HCT116 (cell line): Measurements from ENCODE around the gene GTF3C5.

ENCODE experiments used
- EZH2 ChIP-seq: fragments of 200-600 bp; sonication (generic); IDR thresholded peaks from 2 replicates; pipeline ENCODE4 v1.6.1; 2017; ENCODE audit warnings: antibody characterized with exemption, mixed run types
- SRF ChIP-seq: IDR thresholded peaks from 2 replicates; pipeline ENCODE4 v1.6.1; 2012; ENCODE audit warnings: low read depth
- TF ChIP-seq, protein P1 (sequence below), 3 experiments: fragments of 200-600 bp in 1 of 3; sonication (generic) in 1 of 3; IDR thresholded peaks in 2 of 3; conservative IDR thresholded peaks in 1 of 3; 2 replicates each; pipeline ENCODE4 v1.5.1; 2012 to 2017; ENCODE audit warnings: low read depth in 2 of 3, low read length in 2 of 3, antibody characterized with exemption in 1 of 3, borderline replicate concordance in 1 of 3, control low read depth in 1 of 3, mild to moderate bottlenecking in 1 of 3, mixed read lengths in 1 of 3, mixed run types in 1 of 3, moderate library complexity in 1 of 3; ENCODE audit not compliant: insufficient read depth in 1 of 3
- TF ChIP-seq, protein P2 (sequence below): IDR thresholded peaks from 2 replicates; pipeline ENCODE4 v1.6.1; 2012; ENCODE audit warnings: low read depth

DNA sequence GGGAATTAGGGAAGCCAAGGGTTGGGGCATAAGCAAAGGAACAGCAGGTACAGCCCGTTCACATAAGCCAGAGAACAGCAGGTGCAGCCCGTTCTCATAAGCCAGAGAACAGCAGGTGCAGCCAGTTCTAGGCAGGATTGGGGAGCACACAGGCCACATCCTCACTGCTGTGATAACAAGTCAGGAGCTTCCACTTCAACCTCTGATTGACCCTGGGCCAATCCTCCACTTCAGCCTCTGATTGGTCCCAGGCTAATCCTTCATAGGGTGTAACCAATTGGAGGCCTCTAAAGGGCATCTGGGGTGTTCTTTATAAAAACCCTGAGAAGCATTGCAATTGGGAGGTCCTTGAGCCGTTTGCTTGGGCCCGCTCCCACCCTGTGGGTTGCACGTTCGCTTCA, 58.5 kb downstream of the GTF3C5 start:
- TF ChIP-seq, protein P1, sequence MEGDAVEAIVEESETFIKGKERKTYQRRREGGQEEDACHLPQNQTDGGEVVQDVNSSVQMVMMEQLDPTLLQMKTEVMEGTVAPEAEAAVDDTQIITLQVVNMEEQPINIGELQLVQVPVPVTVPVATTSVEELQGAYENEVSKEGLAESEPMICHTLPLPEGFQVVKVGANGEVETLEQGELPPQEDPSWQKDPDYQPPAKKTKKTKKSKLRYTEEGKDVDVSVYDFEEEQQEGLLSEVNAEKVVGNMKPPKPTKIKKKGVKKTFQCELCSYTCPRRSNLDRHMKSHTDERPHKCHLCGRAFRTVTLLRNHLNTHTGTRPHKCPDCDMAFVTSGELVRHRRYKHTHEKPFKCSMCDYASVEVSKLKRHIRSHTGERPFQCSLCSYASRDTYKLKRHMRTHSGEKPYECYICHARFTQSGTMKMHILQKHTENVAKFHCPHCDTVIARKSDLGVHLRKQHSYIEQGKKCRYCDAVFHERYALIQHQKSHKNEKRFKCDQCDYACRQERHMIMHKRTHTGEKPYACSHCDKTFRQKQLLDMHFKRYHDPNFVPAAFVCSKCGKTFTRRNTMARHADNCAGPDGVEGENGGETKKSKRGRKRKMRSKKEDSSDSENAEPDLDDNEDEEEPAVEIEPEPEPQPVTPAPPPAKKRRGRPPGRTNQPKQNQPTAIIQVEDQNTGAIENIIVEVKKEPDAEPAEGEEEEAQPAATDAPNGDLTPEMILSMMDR (IDR thresholded peaks at IDR 0.05 in 2 of 3, conservative IDR thresholded peaks at IDR 0.05 in 1 of 3; ENCODE audit: borderline replicate concordance in 1 of 3, insufficient read depth in 1 of 3, low read depth in 2 of 3, low read length in 2 of 3): no peak
- TF ChIP-seq EZH2 (no peak), SRF (no peak)
- TF ChIP-seq, protein P2, sequence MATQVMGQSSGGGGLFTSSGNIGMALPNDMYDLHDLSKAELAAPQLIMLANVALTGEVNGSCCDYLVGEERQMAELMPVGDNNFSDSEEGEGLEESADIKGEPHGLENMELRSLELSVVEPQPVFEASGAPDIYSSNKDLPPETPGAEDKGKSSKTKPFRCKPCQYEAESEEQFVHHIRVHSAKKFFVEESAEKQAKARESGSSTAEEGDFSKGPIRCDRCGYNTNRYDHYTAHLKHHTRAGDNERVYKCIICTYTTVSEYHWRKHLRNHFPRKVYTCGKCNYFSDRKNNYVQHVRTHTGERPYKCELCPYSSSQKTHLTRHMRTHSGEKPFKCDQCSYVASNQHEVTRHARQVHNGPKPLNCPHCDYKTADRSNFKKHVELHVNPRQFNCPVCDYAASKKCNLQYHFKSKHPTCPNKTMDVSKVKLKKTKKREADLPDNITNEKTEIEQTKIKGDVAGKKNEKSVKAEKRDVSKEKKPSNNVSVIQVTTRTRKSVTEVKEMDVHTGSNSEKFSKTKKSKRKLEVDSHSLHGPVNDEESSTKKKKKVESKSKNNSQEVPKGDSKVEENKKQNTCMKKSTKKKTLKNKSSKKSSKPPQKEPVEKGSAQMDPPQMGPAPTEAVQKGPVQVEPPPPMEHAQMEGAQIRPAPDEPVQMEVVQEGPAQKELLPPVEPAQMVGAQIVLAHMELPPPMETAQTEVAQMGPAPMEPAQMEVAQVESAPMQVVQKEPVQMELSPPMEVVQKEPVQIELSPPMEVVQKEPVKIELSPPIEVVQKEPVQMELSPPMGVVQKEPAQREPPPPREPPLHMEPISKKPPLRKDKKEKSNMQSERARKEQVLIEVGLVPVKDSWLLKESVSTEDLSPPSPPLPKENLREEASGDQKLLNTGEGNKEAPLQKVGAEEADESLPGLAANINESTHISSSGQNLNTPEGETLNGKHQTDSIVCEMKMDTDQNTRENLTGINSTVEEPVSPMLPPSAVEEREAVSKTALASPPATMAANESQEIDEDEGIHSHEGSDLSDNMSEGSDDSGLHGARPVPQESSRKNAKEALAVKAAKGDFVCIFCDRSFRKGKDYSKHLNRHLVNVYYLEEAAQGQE: no peak
